CD14-positive monocyte (primary cell): Measurements from ENCODE around the gene PIP5K1C. TPM values are rescaled to one million over a fixed set of nuclear protein-coding genes. Genes with fewer than 3 reads are reported as not detected.
A peak's percentile ranks its signal among the peaks of the same experiment; 100 is the strongest.

Source experiments
- DNase-seq, 3 donors: peaks; one replicate each; pipeline ENCODE4 v3.0.0-alpha.2; 2011 to 2022
- H2AFZ ChIP-seq: 2 replicates; pipeline ENCODE4 v1.6.0; 2012; ENCODE audit warnings: mild to moderate bottlenecking, low read depth, low read length, inconsistent platforms; ENCODE audit not compliant: insufficient read depth, poor library complexity, severe bottlenecking
- H3K27ac ChIP-seq, 2 donors: 1 replicate in 1 of 2; 2 replicates in 1 of 2; pipeline ENCODE4 v1.5.1; 2012 to 2013; ENCODE audit warnings: low read length in 2 of 2, control low read depth in 1 of 2, inconsistent platforms in 1 of 2, low read depth in 1 of 2, mild to moderate bottlenecking in 1 of 2
- H3K27me3 ChIP-seq, 2 donors: one replicate each; pipeline versions ENCODE4 v1.6.0 to v1.6.1; 2011 to 2013; ENCODE audit warnings: low read length in 2 of 2; ENCODE audit not compliant: control insufficient read depth in 2 of 2, insufficient read depth in 2 of 2
- H3K36me3 ChIP-seq, 2 donors: replicated peaks in 1 of 2; 1 replicate in 1 of 2; 2 replicates in 1 of 2; pipeline versions ENCODE4 v1.5.1 to v1.6.1; 2012 to 2013; ENCODE audit warnings: low read length in 2 of 2, control low read depth in 1 of 2, inconsistent platforms in 1 of 2, mild to moderate bottlenecking in 1 of 2; ENCODE audit not compliant: insufficient read depth in 2 of 2, control insufficient read depth in 1 of 2
- H3K4me1 ChIP-seq, 2 donors: 1 replicate in 1 of 2; 2 replicates in 1 of 2; pipeline versions ENCODE4 v1.5.1 to v1.6.1; 2012 to 2013; ENCODE audit warnings: low read length in 2 of 2, control low read depth in 1 of 2, inconsistent platforms in 1 of 2, mild to moderate bottlenecking in 1 of 2, moderate library complexity in 1 of 2; ENCODE audit not compliant: insufficient read depth in 2 of 2, control insufficient read depth in 1 of 2
- H3K4me2 ChIP-seq: replicated peaks from 2 replicates; pipeline ENCODE3; 2012; ENCODE audit warnings: low read length, moderate library complexity, mild to moderate bottlenecking; ENCODE audit not compliant: poor library complexity, severe bottlenecking; ENCODE audit errors: extremely low read depth
- H3K4me3 ChIP-seq, 3 experiments: fragments of 200-600 bp in 1 of 3; sonication (generic) in 1 of 3; replicated peaks in 1 of 3; 1 replicate in 2 of 3; 2 replicates in 1 of 3; pipeline ENCODE4 v1.5.1; 2011 to 2013; ENCODE audit warnings: low read length in 3 of 3, mild to moderate bottlenecking in 3 of 3, control low read depth in 2 of 3, low read depth in 2 of 3, inconsistent platforms in 1 of 3, moderate library complexity in 1 of 3
- H3K79me2 ChIP-seq: 2 replicates; pipeline ENCODE4 v1.6.0; 2012; ENCODE audit warnings: mild to moderate bottlenecking, control low read depth, inconsistent platforms, low read length, moderate library complexity; ENCODE audit not compliant: insufficient read depth
- H3K9ac ChIP-seq: 2 replicates; pipeline ENCODE4 v1.6.0; 2017; ENCODE audit warnings: low read length, mild to moderate bottlenecking; ENCODE audit not compliant: insufficient read depth, poor library complexity, severe bottlenecking
- H3K9me3 ChIP-seq, 2 donors: replicated peaks in 1 of 2; 1 replicate in 1 of 2; 2 replicates in 1 of 2; pipeline versions ENCODE4 v1.5.1 to v1.6.1; 2012 to 2013; ENCODE audit warnings: low read length in 2 of 2, control low read depth in 1 of 2; ENCODE audit not compliant: control insufficient read depth in 1 of 2, insufficient read depth in 1 of 2
- H4K20me1 ChIP-seq: 2 replicates; pipeline ENCODE4 v1.6.0; 2012; ENCODE audit warnings: mild to moderate bottlenecking, low read length, control low read depth, moderate library complexity; ENCODE audit not compliant: insufficient read depth
- H3K27ac Mint-ChIP-seq, 7 donors: one replicate each; pipeline ENCODE4 v1.8.0; 2020; ENCODE audit warnings: mild to moderate bottlenecking in 7 of 7, mixed read lengths in 7 of 7, moderate library complexity in 6 of 7, inconsistent platforms in 2 of 7
- H3K27me3 Mint-ChIP-seq, 3 donors: one replicate each; pipeline ENCODE4 v1.8.0; 2021 to 2022; ENCODE audit warnings: low read depth in 3 of 3, mild to moderate bottlenecking in 3 of 3, mixed read lengths in 3 of 3, moderate library complexity in 3 of 3, inconsistent platforms in 1 of 3
- H3K36me3 Mint-ChIP-seq, 2 donors: one replicate each; pipeline ENCODE4 v1.8.0; 2020; ENCODE audit warnings: mixed read lengths in 2 of 2, inconsistent platforms in 1 of 2, mild to moderate bottlenecking in 1 of 2
- H3K4me1 Mint-ChIP-seq: one replicate; pipeline ENCODE4 v1.8.0; 2020; ENCODE audit warnings: mild to moderate bottlenecking, mixed read lengths
- H3K4me3 Mint-ChIP-seq, 2 donors: one replicate each; pipeline ENCODE4 v1.8.0; 2020; ENCODE audit warnings: mild to moderate bottlenecking in 2 of 2, mixed read lengths in 2 of 2, moderate library complexity in 1 of 2
- H3K9me3 Mint-ChIP-seq, 7 donors: one replicate each; pipeline ENCODE4 v1.8.0; 2020 to 2022; ENCODE audit warnings: mixed read lengths in 7 of 7, mild to moderate bottlenecking in 6 of 7, moderate library complexity in 6 of 7, inconsistent platforms in 2 of 7
- WGBS: methylation state at CpG from one replicate; pipeline ENCODE4 v1.1.5; 2013; ENCODE audit warnings: missing lambda C conversion rate; ENCODE audit not compliant: insufficient coverage; 5-methylcytosine and 5-hydroxymethylcytosine counted together
- intact Hi-C, 2 donors: fragments of 100-400 bp; cut with micrococcal nuclease; formaldehyde crosslinking; loops; one replicate each; pipeline versions ENCODE4 v1.15.0 to v1.15.1; 2023
- polyA plus RNA-seq, 3 donors: library from polyadenylated mRNA; depleted of rRNA in 1 of 3; unstranded in 2 of 3; stranded (reverse) in 1 of 3; fragments of 300-500 nt in 2 of 3; fragments of >200 nt in 1 of 3; fragmentation: Illumina TruSeq in 2 of 3; gene quantifications; 1 replicate in 2 of 3; 2 replicates in 1 of 3; pipeline ENCODE4 v1.2.3, GENCODE V29; 2012 to 2021
- TF ChIP-seq, protein P1 (sequence below): fragments of 200-600 bp; IDR thresholded peaks from one replicate; pipeline ENCODE4 v1.8.0; 2022; ENCODE audit warnings: antibody characterized with exemption, mild to moderate bottlenecking

PIP5K1C gene
- polyA plus RNA-seq, 3 donors: 6.5 to 19.5 (median 10.1) TPM

DNA sequence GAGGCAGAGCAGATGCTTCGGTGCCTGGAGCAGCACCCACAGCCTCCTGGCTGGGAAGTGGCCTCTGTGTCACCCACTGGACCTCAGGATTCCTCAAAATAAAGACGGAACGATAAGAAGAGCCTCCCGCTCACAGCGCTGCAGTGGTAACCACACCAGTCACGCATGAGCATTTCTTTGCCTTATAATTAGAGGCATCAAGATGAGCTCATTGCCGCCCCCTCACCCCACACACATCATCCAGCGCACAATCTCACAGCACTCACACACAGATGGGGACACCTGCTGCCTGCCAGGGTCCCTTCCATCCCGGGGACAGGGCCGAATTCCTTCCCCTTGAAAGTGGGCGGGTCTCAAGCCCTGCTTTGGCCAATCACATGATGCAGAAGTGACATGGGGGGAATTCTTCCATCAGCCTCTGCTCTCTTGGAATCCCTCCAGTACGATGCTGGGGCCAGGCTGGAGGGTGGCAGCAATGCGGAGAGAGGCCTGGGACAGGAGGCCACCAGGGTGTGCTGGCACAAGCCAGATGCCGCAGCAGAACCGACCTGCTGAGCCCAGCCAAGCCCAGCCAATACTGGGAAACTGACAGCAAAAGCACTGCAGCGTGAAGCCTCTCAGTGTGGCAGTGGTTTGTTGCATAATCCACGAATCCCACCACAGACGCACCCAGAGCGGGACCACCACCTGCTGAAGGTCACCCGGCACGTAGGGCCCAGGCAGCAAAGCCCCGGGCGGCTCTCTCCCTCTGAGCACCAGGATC, 16.0 kb downstream of the PIP5K1C start:
- Histone ChIP-seq H2AFZ (no peak overlapping the region), H3K9ac (no peak overlapping the region), H3K9me3 (peaks cover 3 to 12% of the 10 kb centered on the region in 2 donors), H3K79me2 (peaks cover 24% of the 10 kb centered on the region), H3K36me3 (peaks cover 11 to 17% of the 10 kb centered on the region in 2 donors), H3K4me2 (no peak overlapping the region), H3K4me1 (peaks cover 0 to 13% of the 10 kb centered on the region in 2 donors), H3K4me3 (no peak overlapping the region), H4K20me1 (peaks cover 99% of the 10 kb centered on the region), H3K27ac (no peak overlapping the region), H3K27me3 (peaks cover 0 to 7% of the 10 kb centered on the region in 2 donors)
- Mint-ChIP-seq H3K4me1 (peaks cover 16% of the 10 kb centered on the region), H3K9me3 (peaks cover 3 to 9% (median 8%) of the 10 kb centered on the region in 7 donors), H3K4me3 (no peak overlapping the region), H3K36me3 (peaks cover 38 to 42% of the 10 kb centered on the region in 2 donors), H3K27ac (peak overlapping the region in 1 of 7 donors; percentile 29), H3K27me3 (peaks cover 5 to 20% (median 12%) of the 10 kb centered on the region in 3 donors)
- WGBS: 86% methylated on average over 18 of the region's 23 CpGs
- DNase-seq: no peak
- intact Hi-C loops: no loop called here
- TF ChIP-seq, protein P1, sequence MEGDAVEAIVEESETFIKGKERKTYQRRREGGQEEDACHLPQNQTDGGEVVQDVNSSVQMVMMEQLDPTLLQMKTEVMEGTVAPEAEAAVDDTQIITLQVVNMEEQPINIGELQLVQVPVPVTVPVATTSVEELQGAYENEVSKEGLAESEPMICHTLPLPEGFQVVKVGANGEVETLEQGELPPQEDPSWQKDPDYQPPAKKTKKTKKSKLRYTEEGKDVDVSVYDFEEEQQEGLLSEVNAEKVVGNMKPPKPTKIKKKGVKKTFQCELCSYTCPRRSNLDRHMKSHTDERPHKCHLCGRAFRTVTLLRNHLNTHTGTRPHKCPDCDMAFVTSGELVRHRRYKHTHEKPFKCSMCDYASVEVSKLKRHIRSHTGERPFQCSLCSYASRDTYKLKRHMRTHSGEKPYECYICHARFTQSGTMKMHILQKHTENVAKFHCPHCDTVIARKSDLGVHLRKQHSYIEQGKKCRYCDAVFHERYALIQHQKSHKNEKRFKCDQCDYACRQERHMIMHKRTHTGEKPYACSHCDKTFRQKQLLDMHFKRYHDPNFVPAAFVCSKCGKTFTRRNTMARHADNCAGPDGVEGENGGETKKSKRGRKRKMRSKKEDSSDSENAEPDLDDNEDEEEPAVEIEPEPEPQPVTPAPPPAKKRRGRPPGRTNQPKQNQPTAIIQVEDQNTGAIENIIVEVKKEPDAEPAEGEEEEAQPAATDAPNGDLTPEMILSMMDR: no peak

DNA sequence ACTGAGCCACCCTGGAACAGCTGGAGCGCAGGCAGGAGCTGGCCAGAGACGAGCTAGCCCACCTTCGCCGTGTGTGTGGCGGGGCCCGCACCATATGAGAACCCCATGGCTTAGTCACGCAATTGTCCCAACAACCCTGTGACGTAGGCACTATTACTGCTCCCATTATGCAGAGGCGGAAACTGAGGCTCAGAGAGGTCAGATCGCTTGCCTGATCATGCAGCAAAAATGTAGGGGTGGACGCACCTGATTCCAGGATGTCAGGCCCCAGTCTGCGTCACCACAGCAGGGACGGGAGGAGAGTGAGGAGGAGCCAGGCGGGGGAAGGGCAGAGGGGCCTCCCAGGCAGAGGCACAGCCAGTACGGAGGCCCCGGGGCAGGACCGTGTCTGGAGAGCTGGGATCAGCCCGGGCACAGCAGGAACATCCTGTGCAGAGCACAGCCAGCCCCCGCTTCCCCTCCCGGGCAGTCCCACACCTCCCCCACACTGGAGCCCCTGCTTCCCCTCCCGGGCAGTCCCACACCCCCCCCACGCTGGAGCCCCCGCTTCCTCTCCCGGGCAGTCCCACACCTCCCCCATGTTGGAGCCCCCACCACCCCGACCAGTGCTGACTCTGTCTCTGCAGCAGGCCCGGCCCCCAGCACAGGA, 16.7 kb downstream of the PIP5K1C start:
- Histone ChIP-seq H3K27me3 (peaks cover 0 to 6% of the 10 kb centered on the region in 2 donors), H3K79me2 (peaks cover 24% of the 10 kb centered on the region), H2AFZ (no peak overlapping the region), H4K20me1 (peaks cover 99% of the 10 kb centered on the region), H3K9me3 (peaks cover 3 to 12% of the 10 kb centered on the region in 2 donors), H3K4me2 (no peak overlapping the region), H3K9ac (no peak overlapping the region), H3K27ac (no peak overlapping the region), H3K36me3 (peaks cover 11 to 17% of the 10 kb centered on the region in 2 donors), H3K4me1 (peaks cover 0 to 10% of the 10 kb centered on the region in 2 donors), H3K4me3 (no peak overlapping the region)
- Mint-ChIP-seq H3K36me3 (peaks cover 38 to 42% of the 10 kb centered on the region in 2 donors), H3K27me3 (peaks cover 3 to 14% (median 8%) of the 10 kb centered on the region in 3 donors), H3K27ac (peak overlapping the region in 1 of 7 donors; percentile 29), H3K4me1 (peaks cover 14% of the 10 kb centered on the region), H3K4me3 (no peak overlapping the region), H3K9me3 (peaks cover 3 to 9% (median 8%) of the 10 kb centered on the region in 7 donors)
- DNase-seq: no peak
- intact Hi-C loops: no loop called here
- TF ChIP-seq, protein P1: no peak
- 62% methylated on average over 23 of the region's 26 CpGs for WGBS
